HG02610 (cell line): ENCODE data around the gene DAAM1.

Source experiments
- ATAC-seq: cut with Tn5 transposase; IDR thresholded peaks from one replicate; pipeline ENCODE4 v1.9.1; 2021; ENCODE audit warnings: mild to moderate bottlenecking, moderate library complexity; ENCODE audit not compliant: unreplicated experiment

Gene DAAM1

GRCh38 chr14:59310633-59311032 lies 122.2 kb downstream of the DAAM1 start:
- no peak for ATAC-seq

GRCh38 chr14:59311723-59312122 lies 123.3 kb downstream of the DAAM1 start:
- ATAC-seq, result no peak

- ATAC-seq, result no peak
Measured at GRCh38 chr14:59313144-59313651, 124.7 kb downstream of the DAAM1 start.

- no peak for ATAC-seq
Measured at GRCh38 chr14:59313658-59314608, 125.5 kb downstream of the DAAM1 start.

GRCh38 chr14:59314953-59315599 lies 126.6 kb downstream of the DAAM1 start:
- ATAC-seq, result no peak

GRCh38 chr14:59316151-59316830 lies 127.8 kb downstream of the DAAM1 start:
- no peak for ATAC-seq

- ATAC-seq, result no peak
Measured at GRCh38 chr14:59317346-59317745, 128.9 kb downstream of the DAAM1 start.

- no peak for ATAC-seq
Measured at GRCh38 chr14:59317798-59318505, 129.5 kb downstream of the DAAM1 start.

- ATAC-seq, result no peak
Measured at GRCh38 chr14:59318908-59319307, 130.4 kb downstream of the DAAM1 start.

GRCh38 chr14:59320361-59320760 lies 131.9 kb downstream of the DAAM1 start:
- no peak for ATAC-seq

- ATAC-seq, result no peak
Measured at GRCh38 chr14:59320763-59321625, 132.5 kb downstream of the DAAM1 start.

- ATAC-seq, result no peak
Measured at GRCh38 chr14:59321626-59321949, 133.1 kb downstream of the DAAM1 start.

- ATAC-seq, result no peak
Measured at GRCh38 chr14:59325906-59326305, 137.4 kb downstream of the DAAM1 start.

GRCh38 chr14:59328454-59328853 lies 140.0 kb downstream of the DAAM1 start:
- no peak for ATAC-seq

GRCh38 chr14:59330455-59330854 lies 142.0 kb downstream of the DAAM1 start:
- ATAC-seq, result no peak

- no peak for ATAC-seq
Measured at GRCh38 chr14:59331217-59331616, 142.8 kb downstream of the DAAM1 start.

- ATAC-seq, result no peak
Measured at GRCh38 chr14:59332727-59333126, 144.3 kb downstream of the DAAM1 start.

GRCh38 chr14:59333235-59333634 lies 144.8 kb downstream of the DAAM1 start:
- ATAC-seq, result no peak

- ATAC-seq, result no peak
Measured at GRCh38 chr14:59333668-59334067, 145.2 kb downstream of the DAAM1 start.

- no peak for ATAC-seq
Measured at GRCh38 chr14:59334253-59334652, 145.8 kb downstream of the DAAM1 start.
